Measurements from ENCODE around the gene MTURN.

Gene MTURN

DNA sequence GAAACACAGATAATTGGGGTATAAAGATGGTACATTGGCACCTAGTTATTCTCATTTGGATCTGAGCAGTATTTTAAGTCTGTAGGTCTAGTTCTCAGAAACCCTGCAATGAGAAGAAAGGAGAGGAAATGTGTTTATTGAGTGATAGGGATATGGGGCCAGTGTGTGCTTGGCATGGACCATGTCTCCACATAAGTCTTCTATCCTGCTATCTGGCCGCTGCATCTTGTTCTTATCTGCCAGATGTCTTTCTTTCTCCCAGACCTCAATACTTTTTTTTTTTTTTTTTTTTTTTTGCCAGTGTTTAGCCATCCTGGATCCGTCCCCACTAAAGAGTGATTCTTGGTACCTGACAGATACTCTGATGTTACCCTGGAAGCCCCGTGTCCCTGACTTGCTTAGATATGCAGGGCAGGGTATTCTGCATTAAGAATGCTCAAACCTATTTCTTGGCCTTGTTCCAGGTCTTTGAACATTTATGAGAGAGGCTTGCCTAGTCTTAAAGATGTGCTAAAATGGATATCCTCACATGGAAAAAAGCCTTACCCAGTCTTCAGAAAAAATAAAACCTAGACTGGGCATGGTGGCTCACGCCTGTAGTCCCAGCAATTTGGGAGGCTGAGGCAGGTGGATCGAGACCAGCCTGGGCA lies 10.0 kb downstream of the MTURN start:
- no peak for DNase-seq (ENCODE audit: extremely low read depth, low read depth)
- TF ChIP-seq, protein P1, sequence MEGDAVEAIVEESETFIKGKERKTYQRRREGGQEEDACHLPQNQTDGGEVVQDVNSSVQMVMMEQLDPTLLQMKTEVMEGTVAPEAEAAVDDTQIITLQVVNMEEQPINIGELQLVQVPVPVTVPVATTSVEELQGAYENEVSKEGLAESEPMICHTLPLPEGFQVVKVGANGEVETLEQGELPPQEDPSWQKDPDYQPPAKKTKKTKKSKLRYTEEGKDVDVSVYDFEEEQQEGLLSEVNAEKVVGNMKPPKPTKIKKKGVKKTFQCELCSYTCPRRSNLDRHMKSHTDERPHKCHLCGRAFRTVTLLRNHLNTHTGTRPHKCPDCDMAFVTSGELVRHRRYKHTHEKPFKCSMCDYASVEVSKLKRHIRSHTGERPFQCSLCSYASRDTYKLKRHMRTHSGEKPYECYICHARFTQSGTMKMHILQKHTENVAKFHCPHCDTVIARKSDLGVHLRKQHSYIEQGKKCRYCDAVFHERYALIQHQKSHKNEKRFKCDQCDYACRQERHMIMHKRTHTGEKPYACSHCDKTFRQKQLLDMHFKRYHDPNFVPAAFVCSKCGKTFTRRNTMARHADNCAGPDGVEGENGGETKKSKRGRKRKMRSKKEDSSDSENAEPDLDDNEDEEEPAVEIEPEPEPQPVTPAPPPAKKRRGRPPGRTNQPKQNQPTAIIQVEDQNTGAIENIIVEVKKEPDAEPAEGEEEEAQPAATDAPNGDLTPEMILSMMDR (IDR thresholded peaks at IDR 0.05; ENCODE audit: low read depth, low read length), result no peak

DNA sequence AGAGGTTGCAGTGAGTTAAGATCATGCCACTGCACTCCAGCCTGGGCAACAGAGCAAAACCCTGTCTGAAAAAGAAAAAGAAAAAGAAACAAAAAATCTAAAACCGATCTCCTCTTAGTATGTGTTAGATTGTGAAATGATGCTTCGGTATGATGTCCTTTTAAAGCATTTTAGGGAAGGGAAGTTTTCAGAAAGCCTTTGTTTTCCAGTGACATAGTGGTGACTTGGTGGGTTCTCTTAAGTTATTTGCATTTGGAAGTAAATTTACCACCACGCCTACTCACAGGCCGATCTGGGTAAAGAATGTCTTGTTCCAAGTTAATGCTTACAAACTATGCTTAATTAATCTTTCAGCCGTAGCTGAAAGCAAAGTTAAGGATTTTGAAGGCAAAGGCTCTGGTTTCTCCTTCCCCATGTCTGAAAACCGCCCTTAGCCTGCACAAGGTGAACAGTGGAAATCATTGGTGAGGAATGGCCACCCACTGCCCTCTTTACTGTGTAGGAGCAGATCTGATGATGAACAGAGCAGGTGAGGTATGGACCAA lies 10.7 kb downstream of the MTURN start:
- TF ChIP-seq, protein P1 (IDR thresholded peaks at IDR 0.05; ENCODE audit: low read depth, low read length), result no peak

DNA sequence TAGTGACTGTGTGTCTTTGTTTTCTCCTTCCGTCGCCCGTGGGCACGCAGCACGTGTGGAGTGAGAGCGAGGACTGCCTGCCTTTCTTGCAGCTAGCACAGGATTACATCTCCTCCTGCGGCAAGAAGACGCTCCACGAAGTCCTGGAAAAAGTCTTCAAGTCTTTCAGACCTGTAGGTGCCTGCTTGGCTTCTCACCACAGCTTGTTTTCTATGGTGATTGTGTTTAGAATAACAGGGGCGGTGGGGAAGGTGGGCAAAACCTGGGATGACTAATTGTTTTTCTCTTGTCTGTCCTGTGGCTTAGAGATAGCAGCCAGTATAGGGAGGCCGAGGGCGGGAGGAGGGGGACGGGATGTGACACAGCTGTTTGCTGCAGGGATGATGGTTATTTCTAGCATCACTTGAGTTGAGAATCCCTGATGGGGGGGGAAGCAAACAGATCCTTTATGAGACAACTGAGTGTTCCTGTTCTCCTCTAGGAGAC lies 11.4 kb downstream of the MTURN start:
- no peak for DNase-seq (ENCODE audit: extremely low read depth, low read depth)
- TF ChIP-seq, protein P1 (IDR thresholded peaks at IDR 0.05; ENCODE audit: low read depth, low read length), result no peak

More for the DNA sequence above, 10.7 kb downstream of the MTURN start:
- DNase-seq (ENCODE audit: extremely low read depth, low read depth), result no peak

DNA sequence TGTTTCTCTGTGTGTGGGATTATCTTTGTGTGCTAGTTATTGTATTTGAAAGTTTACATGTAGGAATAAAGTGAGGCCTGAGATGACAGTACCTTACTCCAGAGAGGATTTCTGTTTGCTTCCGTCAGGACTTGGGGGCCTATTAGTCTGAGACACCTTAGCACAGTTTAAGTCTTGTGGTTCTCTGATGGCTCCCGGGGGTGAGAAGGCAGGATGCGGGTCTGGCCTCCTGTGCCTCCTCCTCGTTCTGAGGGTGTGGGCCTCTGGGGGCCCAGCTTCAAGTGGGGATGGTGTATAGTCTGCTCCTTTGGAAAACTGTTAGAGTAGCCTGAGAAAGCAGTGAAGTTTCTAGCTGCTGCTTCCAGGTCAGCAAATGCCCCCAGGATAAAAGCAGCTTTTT lies 12.4 kb downstream of the MTURN start:
- DNase-seq (ENCODE audit: extremely low read depth, low read depth), result no peak
- TF ChIP-seq, protein P1 (IDR thresholded peaks at IDR 0.05; ENCODE audit: low read depth, low read length), result no peak

DNA sequence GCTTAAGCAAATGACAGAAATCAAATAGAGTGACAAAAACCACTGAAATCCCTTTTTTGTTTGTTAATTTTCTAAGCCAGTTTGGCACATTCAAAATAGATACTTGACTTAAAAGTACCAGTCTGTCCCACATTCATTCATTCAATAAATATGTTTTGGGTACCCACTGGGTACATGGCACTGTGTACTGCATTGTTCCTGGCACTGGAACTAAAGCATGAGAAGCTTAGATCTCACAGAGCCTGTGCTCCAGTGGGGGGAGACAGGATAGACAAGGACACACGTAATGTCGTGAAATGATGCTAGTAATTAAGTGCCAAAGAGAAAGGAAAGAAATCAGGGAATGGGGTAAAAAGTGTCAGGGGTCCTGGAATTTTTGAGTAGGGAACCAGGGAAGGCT lies 13.0 kb downstream of the MTURN start:
- TF ChIP-seq, protein P1 (IDR thresholded peaks at IDR 0.05; ENCODE audit: low read depth, low read length), result no peak
- no peak for DNase-seq (ENCODE audit: extremely low read depth, low read depth)

DNA sequence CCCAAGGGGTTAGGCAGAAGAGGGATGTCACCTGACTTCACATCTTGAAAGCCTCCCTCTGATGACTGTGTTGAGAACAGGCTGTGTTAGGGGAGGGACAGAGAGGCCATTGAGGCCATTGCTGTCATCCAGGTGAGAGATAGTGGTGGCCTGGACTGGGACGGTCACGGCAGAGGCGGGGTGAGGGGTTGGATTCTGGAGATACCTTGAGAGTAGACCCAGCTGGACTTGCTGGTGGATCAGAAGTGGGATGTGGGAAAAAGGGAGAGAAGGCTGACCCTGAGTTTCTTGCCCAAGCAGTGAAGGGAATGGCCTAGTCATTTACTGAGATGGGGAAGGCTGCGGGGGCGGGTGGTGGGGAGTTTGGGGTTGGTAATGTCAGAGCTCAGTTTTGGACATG lies 13.6 kb downstream of the MTURN start:
- DNase-seq (ENCODE audit: extremely low read depth, low read depth), result no peak
- TF ChIP-seq, protein P1 (IDR thresholded peaks at IDR 0.05; ENCODE audit: low read depth, low read length), result no peak

DNA sequence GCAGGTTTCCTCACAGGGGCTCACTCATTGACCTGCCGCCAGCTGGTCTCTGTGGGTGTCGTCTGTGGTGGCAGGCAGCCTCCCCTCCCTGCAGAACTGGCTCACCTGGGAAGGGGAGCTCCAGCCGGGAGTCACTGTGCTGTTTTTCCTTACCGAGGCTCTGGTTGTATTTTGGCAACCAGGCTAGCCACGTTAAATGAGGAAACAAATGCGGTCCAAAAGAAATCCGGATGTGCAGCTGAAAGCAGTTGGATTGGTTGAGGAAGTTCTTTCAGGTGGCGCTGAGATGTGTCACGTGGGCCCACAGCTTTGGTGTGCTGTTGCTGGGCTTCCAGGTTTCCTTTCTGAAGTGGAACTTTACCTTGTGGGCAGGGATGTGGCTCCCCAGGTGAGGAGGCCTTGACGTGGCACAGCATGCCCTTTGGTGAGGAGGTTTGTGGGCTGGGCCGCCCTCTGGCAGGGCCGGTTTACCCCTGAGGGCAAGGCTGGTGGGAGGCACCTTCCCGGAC lies 14.2 kb downstream of the MTURN start:
- TF ChIP-seq, protein P1 (IDR thresholded peaks at IDR 0.05; ENCODE audit: low read depth, low read length), result no peak
- no peak for DNase-seq (ENCODE audit: extremely low read depth, low read depth)
